HG03039 (cell line): ENCODE data around the gene ITIH3.
"Not testable (repeated sequence)": the region's sequence is repeated elsewhere in the genome, so short reads cannot be mapped to it uniquely, and the experiment has no call there.

Experiments
- ATAC-seq: cut with Tn5 transposase; IDR thresholded peaks from one replicate; pipeline ENCODE4 v1.9.1; 2021; ENCODE audit warnings: mild to moderate bottlenecking, moderate library complexity; ENCODE audit not compliant: unreplicated experiment

Gene ITIH3, protein sequence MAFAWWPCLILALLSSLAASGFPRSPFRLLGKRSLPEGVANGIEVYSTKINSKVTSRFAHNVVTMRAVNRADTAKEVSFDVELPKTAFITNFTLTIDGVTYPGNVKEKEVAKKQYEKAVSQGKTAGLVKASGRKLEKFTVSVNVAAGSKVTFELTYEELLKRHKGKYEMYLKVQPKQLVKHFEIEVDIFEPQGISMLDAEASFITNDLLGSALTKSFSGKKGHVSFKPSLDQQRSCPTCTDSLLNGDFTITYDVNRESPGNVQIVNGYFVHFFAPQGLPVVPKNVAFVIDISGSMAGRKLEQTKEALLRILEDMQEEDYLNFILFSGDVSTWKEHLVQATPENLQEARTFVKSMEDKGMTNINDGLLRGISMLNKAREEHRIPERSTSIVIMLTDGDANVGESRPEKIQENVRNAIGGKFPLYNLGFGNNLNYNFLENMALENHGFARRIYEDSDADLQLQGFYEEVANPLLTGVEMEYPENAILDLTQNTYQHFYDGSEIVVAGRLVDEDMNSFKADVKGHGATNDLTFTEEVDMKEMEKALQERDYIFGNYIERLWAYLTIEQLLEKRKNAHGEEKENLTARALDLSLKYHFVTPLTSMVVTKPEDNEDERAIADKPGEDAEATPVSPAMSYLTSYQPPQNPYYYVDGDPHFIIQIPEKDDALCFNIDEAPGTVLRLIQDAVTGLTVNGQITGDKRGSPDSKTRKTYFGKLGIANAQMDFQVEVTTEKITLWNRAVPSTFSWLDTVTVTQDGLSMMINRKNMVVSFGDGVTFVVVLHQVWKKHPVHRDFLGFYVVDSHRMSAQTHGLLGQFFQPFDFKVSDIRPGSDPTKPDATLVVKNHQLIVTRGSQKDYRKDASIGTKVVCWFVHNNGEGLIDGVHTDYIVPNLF

DNA sequence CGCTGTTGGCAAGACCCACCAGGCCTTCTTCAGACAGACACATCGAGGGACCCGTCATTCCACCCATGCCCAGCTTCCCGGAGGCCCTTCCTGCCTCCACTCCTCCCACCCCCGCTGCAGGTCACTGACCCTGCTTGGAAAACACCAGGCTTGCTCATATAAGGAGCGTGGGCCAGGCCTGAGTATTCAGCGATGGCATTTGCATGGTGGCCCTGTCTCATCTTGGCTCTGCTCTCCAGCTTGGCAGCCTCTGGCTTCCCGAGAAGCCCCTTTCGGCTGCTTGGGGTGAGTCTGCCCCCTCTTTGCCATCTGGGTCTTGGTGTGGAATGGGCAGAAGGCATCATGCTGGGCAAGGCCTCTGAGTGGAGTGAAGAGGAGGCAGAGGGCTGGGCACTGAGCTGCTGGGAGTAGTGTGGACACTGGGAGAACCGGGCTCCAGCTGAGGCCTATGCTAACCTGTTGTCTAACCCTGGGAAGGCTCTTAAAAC is at the start of gene ITIH3:
TSS of gene ITIH3 (plus strand) at position 185 of the 488 bp plus-strand sequence. CDS start at position 193, 8 bp downstream.
- ATAC-seq, result no peak

DNA sequence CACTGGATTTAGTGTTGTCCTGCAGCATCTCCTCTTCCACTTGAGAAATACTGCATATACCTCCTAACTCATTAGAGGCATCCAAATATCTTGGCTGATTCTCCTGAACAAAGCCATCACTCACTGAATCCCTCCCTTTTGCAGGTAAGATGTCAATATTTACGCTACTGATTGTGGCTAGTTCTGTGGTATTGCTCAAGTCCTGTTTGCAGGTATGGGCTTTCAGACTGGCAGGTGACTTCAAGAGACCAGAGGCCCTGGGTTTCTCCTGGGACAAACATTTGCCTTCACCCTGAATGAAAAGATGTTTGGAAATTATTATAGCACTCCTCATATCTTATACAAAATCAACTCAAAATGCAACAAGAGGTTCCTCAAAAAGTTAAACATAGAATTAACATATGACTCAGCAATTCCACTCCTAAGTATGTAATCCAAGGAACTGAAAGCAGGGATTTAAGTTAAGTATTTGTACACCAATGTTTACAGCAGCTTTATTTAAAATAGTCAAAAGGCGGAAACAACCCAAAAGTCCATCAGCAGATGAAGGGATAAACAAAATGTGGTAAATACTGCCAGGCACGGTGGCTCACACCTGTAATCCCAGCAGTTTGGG is 42.4 kb upstream of the ITIH3 start:
- ATAC-seq, result no peak

DNA sequence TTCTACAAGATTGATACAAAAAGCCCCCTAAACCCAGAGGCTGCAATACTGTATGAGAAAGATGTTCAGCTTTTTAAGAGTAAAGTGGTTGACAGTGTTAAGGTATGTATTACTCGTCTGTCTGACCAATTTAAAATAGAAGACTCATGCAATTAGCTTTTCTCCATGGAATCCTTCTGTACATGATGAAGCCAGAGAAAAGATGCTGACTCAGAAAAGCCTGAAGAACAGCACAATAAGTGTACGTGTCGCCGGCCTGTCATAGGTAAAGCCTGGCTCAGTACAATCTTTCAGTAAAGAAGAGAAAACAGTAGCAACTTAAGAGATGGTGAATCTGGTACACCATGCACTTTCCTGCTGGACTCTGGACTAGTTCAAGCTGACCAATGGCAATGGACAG is 40.2 kb upstream of the ITIH3 start:
- no peak for ATAC-seq

DNA sequence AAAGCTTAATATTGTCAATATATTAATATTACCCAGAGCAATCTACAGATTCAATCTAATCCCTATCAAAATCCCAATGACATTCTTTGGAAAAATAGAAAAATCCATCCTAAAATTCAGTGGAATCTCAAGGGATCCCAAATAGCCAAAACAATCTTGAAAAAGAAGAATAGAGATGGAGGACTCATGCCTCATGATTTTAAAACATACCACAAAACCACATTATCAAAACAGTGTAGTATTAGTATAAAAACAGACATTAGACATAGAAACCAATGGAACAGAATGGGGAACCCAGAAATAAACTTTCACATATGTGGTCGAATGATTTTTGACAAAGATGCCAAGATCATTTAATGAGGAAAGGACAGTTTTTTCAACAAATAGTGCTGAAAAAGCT is 38.5 kb upstream of the ITIH3 start:
- ATAC-seq, result no peak

DNA sequence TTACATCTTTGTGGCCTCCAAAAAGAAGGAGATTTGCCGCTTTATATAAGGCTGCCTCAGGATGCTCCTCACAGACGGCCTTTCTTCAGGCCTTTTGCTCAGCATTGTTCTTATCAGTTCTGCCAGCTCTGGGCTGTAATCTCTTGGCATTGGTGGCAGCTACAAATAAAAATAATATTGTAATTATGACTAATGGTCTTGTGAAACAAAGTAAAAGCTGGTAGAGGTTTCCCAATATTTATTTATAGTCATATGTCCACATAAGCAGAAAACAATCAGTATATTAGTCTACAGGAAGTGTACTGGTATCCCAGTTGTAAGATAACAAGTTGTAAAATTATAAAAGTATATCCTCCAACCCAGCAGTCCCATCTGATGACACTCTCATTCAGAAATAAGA is 31.1 kb upstream of the ITIH3 start:
- no peak for ATAC-seq

DNA sequence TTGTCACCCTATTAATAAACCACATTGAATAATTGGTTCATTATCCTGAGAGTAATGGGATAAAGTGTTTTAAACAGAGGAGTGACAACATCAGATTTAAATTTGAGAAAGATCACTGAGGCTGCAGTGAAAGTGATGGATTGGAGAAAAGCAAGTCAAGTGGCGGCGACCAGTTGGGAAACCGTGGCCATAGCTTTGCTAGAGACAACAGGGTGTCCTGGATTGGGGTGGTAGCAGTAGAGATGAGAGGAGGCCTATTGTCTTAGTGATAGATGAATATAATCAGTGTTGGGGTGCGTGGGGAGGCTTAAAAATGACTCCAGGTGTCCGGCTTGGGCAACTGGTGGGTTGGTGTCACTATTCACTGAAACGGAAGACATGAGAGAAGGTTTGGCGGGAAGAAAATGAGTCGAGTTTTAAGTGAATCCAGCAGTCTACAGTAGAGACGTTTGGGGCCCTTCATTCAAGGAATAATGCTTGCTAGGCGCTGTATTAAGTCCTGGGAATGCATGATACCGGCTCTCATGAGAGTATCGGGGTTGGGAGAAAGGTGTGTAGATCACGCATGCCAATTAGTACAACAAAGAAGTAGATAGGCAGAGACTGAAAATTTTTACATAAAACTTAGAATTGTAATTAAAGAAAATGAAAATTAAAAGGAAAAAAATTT is 24.7 kb upstream of the ITIH3 start:
- no peak for ATAC-seq

DNA sequence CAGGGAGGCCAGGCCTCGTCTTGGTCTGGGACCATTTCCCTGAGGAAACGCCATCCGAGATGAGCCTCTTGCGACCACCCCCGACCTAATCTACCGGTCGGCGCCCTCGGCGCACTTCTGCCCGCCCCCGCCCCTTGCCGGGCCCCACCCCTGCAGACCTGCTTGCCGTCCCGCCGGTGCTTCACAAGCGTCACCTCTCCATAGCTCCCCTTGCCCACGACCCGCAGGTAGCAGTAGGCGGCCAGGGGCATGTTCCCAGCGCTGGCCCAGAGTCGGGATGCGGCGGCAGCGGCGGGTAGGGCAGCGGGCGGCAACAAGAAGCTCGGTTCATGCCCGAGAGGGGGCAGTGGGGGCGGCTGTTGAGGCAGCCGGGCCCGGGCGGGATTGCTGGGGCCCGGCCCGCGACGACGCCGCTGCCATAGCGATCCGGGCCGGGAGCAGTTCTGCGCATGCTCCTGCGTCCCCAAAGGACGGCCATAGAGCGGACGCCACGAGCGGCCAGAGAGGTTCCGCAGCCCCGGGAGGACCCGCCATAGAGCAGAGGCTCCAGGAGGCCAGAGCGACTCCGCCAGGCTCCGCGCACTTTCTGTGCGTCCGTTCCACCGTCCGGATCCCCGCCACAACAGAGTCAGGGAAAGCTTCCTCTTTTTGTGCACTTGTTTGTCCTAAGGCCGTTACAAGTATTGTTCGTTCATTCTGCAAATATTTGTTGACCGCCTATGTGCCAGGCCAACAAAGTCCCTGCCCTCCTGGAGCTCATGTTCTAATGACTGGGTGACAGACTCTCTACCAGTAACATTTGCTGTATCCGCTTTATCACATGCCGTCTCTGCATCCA is 23.9 kb upstream of the ITIH3 start, which contains the start of gene NEK4:
TSS of gene NEK4 (minus strand) at position 445 of the 838 bp plus-strand sequence. CDS start at position 251, 194 bp downstream.
- ATAC-seq, result peak; percentile 95

DNA sequence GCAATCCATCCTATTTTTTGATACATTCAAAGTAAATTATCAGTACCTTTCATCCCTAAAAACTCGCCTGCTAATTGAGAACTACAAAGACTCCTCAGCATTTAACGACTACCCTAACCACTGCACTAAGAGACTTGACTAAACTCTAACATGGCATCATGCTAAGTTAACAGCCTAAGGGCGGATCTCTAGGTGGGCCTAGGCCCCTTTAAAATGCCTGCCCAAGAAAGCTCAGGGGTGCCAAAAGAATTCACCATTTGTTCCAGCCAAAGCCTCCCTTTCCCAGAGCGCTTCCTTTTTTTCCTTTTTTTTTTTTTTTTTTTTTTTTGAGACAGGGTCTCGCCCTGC is 23.3 kb upstream of the ITIH3 start:
- ATAC-seq, result no peak

DNA sequence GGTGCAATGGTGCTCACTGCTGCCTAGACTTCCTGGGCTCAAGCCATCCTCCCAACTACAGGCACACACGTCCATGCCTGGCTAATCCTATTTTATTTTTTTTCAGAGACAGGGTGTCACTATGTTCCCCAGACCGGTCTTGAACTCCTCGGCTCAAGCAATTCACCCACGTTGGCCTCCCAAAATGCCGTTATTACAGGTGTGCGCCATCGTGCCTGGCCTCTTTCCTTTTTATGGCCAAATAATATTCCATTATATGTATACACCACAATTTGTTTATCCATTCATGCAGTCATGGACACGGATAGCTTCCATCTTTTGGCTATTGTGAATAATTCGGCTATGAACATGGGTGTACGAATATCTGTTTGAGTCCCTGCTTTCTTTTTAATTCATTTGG is 22.9 kb upstream of the ITIH3 start:
- no peak for ATAC-seq

DNA sequence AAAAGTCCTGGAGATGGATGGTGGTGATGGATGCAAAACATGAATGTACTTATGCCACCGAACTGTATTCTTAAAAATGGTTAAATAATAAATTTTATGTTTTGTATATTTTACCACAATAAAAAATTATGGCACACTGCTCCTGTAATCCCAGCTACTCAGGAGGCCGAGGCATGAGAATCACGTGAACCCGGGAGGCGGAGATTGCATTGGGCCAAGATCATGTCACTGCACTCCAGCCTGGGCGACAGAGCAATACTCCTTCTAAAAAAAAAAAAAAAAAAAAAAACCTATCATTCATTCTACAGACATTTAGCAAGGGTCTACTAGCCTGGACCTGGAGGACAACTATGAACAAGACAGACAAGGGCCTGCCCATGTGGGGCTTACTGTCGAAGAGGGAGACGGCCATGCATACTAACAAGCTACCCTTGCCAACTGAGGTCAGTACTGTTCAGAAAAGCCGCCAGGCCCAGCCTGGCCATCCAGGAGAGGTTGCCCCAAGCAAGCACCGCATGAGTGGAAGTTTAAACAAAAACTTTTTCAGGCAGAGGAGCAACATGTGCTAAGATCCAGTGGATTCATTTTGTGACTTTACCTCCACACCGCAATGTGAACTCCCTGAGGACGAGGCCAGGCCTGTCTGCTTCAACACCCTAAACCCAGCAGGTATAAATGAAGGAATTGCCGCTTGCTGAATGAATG is 21.1 kb upstream of the ITIH3 start:
- no peak for ATAC-seq

DNA sequence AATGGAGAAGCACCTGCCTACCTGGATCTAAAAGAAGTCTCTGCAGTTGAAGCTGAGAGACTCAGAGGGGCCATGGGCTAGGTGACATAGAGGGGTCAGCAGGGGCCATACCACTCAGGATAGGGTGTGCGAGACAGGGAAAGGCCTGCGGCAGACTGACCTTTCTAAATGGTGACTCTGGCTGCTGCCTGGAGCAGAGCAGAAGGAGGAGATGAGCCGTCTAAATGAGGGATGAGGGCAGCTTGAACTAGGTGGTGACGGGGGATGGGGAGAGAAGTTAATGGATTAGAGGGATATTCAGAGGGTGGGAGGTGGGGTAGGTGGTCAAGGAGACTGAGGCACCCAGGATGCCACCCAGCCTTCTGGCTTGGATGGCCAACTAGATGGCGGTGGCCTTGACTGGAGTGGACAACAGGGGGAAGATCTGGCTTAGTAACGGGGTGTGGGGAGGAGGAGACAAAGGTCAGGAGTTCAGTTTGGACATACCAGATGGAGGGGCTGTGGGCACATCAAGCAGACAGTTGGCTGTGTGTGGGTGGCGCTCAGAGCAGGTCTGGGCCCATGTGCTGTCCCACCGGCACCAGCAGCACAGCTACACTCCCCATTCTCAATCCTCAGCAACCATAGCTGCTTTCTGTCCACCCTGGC is 20.4 kb upstream of the ITIH3 start:
- no peak for ATAC-seq

DNA sequence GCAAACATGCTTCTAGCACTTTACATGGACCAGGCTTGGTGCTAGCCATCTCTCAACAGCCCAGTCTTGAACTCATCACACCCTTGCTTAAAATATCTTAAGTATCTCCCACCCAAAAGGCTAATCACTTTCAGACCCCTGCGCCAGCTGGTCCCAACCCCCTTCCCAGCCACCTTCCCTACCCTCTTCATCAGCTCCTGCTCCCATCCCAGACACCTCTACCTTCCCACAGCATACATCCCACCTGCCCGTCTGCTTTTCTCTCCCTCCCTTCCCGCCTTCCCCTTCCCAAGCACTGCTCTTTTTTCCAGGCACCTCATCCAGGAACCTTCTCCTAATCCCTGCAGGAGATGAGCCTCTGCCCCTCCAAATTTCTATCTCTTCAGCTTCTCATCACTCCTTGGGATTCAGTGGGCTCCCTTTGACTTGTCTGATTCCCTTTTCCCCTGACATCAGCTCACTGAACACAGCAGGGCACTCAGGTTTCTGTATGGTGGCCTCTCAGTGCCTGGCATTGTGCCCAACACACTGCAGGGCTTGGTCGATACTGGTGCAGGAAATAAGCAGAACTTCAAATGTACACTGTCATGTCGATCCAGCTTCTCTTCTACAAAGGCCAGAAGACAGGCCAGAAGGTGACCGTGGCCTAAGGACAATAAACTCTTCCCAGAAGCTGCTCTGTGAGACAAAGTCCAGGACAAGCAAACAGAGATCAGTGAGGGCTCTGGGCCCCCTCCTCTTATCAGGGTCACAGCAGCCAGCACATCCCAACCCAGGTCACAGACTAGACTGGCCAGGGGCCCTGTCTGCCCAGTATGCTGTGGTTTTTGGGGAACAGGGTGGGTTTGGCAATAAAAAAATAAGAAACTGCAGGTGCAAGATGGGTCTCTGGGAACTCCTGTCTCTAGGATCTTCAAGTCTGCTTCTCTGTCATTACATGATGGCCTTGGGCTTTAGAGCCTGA is 19.4 kb upstream of the ITIH3 start:
- no peak for ATAC-seq

DNA sequence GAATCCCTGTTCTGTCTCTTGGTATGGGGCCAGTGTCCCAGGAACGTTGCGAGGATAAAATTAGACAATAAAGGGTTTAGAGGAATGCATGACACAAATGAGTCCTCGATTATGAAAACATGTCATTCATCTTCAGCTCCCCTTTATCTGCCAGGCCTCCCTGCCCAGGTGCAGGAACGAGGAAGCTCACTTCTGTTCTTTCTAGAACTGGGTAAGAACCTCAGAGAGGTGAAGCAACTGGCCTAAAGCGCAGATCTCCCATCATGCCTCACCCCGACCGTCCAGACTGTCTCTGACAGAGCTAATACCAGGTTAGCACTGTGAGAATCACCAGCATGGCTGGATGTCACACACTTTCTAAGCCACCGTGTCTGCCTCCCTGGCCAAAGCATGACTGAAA is 18.7 kb upstream of the ITIH3 start:
- no peak for ATAC-seq

DNA sequence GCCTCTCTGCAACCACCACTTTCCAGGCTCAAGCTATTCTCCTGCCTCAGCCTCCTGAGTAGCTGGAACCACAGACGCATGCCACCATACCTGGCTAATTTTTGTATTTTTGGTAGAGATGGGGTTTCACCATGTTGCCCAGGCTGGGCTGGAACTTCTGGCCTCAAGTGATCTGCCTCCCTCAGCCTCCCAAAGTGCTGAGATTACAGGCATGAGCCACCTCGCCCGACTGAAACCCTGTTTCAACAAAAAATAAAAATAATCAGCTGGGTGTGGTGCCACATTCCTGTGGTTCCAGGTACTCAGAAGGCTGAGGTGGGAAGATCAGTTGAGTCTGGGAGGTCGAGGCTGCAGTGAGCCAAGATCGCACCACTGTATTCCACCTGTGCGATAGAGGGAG is 18.1 kb upstream of the ITIH3 start:
- not testable (repeated sequence) for ATAC-seq

DNA sequence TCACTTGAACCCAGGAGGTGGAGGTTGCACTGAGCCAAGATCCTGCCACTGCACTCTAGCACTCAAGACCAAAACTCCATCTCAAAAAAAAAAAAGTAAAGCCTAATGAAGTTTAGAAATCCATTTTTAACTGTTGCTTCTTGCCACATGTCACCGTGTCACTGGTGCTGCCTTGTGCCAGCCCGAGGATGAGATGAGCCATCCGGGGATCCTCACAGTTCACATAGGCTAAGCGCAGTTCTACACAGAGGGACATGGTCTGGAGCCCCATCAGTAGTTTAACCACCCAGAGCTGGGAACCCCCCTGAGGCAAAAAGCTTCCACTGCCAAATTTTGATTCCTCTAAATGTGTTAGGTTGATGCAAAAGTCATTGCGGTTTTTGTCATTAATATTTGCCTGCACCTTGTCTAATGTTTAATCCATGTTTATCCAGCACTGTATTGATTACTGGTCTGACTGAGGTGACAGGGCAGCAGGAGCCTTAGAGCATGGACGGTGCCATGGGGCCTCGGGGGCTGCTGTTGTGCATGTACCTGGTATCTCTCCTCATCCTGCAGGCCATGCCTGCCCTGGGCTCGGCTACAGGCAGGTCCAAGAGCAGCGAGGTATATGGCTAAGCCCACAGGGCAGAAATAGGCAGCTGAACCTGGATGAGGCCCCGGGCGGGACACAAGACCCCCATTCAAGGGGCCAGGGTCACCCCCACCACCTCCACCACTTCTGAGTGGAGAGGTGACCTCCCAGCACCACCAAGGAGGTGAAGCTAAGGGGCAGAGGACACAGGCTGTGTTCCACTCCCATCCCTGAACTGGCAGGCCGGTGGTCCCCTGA is 17.3 kb upstream of the ITIH3 start, which contains the start of gene ITIH1:
TSS of gene ITIH1 (plus strand) at position 473 of the 832 bp plus-strand sequence. CDS start at position 490, 17 bp downstream.
- ATAC-seq, result no peak

DNA sequence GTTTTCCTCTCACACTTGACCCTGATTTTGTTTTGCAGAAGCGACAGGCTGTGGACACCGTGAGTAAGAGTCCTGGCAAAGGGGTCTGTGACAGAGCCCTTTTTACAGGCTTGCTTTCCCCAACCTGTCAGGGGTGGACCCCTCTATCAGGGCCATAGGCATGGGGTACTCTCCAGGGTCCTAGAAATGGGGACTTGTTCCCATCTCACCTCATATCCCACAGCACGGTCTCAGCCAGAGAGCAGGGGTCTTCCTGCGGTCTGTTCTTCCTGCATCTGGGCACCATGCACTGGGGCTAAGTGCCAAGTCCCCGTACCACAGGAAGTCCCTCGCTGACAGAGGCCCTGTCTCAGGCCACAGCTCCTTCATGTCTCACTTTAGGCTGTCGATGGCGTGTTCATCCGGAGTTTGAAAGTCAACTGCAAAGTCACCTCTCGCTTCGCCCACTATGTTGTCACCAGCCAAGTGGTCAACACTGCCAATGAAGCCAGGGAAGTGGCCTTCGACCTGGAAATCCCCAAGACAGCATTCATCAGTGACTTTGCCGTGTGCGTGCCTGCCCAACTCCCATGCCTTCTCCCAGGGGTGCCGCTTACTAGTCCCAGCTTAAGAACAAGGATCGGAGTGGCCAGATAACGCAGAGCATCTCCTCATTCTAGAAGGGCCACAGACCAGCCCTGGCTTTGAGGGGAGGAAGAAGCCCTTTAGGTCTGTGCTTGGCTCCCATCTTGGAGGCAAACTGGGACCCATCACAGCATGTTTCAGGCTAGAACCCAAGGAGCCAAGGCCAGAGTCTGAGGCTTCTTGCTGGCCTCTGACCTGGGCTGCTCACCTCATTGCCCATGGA is 16.4 kb upstream of the ITIH3 start:
- no peak for ATAC-seq
